Astrocyte (in vitro differentiated cells and primary cell): ENCODE data around the gene PTPN1.

Experiments
- EZH2 ChIP-seq: IDR thresholded peaks from 2 replicates; pipeline ENCODE4 v1.6.1; 2012; ENCODE audit warnings: mild to moderate bottlenecking, low read length, inconsistent platforms; ENCODE audit not compliant: insufficient read depth
- TF ChIP-seq, protein P1 (sequence below): IDR thresholded peaks from 2 replicates; pipeline ENCODE4 v1.5.1; 2011; ENCODE audit warnings: low read depth, mild to moderate bottlenecking, inconsistent platforms, low read length, moderate library complexity; ENCODE audit not compliant: insufficient read depth

- TF ChIP-seq, protein P1, sequence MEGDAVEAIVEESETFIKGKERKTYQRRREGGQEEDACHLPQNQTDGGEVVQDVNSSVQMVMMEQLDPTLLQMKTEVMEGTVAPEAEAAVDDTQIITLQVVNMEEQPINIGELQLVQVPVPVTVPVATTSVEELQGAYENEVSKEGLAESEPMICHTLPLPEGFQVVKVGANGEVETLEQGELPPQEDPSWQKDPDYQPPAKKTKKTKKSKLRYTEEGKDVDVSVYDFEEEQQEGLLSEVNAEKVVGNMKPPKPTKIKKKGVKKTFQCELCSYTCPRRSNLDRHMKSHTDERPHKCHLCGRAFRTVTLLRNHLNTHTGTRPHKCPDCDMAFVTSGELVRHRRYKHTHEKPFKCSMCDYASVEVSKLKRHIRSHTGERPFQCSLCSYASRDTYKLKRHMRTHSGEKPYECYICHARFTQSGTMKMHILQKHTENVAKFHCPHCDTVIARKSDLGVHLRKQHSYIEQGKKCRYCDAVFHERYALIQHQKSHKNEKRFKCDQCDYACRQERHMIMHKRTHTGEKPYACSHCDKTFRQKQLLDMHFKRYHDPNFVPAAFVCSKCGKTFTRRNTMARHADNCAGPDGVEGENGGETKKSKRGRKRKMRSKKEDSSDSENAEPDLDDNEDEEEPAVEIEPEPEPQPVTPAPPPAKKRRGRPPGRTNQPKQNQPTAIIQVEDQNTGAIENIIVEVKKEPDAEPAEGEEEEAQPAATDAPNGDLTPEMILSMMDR = no peak
- TF ChIP-seq EZH2 = no peak
Observed at GRCh38 chr20:50558483-50558925, 48.3 kb downstream of the PTPN1 start.
